ENCODE data around the gene TRMT11.
"Not testable (repeated sequence)": the region's sequence is repeated elsewhere in the genome, so short reads cannot be mapped to it uniquely, and the experiment has no call there.

TRMT11 gene

GRCh38 chr6:125994670-125995488 lies 8.5 kb downstream of the TRMT11 start:
- no peak for DNase-seq (ENCODE audit: low spot score)

DNA sequence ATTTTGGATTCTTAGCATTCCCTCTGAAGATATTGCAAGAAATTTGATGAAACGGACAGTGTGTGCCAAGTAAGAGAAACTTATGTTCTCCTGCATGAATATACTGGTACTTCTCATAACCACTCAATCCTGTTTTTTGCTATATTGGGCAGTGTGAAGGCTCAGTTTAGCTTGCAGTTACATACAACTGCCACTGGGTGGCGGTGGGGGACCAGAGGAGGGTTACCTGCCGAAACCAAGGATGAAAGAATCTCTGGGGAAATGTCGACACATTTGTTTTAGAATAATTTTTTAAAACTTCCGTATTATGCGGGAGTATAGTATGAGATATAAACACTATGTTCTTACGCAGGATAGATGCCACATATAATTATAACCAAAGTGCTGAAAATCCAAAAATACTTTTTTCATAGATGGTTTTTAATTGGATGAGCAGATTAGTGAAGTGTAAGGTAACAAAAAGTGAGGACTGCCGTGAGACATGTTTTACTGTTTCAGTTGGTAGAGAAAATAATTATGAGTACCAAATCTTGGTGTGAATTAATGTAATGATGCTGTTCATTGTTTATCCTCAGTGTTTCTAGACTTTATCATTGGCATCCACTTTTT lies 9.7 kb downstream of the TRMT11 start:
- peak; percentile 68 for DNase-seq (ENCODE audit: low spot score)

DNA sequence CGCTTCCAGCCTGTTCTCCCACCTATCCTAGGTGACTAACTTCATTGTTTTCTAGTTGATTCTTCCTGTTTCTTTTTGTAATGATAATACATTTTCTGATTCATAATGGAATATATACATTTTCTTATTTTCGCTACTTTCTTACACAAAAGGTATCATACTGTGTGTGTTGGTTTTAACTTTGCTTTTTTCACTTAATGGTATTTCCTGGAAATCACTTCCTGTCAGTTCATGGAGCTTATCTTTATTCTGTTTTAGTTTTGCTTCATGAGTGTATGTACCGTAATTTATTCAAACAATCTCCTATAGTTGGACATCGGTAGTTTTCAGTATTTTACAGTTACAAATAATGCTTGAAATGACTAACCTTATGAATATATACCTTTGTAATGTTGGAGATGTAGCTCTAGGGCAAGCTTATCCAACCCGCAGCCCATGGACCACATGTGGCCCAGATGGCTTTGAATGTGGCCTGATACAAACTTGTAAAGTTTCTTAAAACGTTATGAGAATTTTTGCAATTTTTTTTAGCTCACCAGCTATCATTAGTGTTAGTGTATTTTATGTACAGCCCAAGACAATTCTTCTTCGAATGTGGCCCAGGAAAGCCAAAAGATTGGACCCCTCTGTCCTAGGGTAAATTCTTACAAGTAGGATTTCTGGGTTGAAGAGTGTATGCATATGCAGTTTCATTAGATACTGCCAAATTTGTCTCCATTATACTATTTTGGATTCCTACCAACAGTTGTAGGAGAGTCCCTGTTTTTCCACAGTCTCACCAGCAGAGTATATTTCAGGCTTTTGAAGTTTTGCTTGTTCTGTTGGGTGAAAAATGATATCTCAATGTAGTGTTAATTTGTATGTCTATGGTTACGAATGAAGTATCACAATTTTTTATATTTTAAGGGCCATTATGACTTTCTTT lies 16.7 kb downstream of the TRMT11 start:
- no peak for DNase-seq (ENCODE audit: low spot score)

DNA sequence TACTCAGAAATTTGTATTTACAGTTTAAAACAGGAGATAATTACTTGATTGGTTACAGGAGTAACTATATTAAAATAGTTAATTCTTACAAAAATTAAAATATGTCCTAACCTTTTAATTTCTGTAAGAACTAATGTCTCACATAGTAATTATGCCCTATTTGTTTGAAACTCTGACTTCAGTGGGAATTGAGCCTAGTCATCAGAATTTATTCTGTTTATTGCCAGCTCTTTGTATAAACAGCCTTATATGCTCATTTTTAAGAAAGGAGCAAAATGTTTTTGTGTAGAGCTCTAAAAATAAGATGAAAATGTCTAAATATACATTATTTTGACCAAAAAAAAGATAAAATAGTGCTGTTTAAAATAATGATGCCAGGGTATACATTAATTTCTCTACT lies 21.5 kb downstream of the TRMT11 start:
- DNase-seq (ENCODE audit: low spot score), result no peak

- DNase-seq (ENCODE audit: low spot score), result no peak
Observed at GRCh38 chr6:126010040-126010439, 23.7 kb downstream of the TRMT11 start.

DNA sequence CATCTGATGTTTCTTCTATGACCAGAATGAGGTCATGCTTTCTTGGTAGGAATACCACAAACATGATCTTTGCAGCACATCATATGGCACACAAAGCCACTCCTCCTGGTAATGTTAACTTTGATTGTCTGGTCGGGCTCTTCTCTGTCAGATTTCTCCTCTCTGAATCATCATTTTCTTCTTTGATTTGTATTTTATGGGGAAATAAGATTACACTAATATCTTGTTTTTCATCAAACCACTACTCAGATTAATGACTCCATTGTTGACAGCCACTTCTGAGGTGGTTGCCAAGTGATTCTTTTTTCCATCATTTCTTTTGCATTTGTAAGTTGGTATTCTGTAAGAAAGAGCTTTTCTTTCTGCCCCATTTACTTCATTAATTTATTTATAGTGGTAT lies 29.5 kb downstream of the TRMT11 start:
- DNase-seq (ENCODE audit: low spot score), result no peak

DNA sequence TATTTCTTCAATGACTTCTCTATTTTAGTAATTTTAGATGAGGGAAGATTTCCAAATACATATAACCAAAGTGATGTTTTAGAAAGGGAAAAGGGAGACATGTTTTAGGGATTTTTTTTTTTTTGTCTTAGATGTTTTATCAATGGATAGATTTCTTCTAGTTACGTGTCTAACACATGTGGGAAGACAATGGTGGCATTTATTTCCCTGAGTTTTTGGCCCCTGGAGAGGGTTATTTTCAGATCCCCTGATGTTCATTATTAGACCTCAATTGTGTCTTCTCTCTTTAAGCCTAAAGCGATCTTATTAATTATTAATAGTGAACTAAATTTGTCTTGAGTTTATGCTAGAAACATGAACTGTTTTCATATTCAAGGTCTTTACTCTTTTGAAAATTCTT lies 30.3 kb downstream of the TRMT11 start:
- no peak for DNase-seq (ENCODE audit: low spot score)

DNA sequence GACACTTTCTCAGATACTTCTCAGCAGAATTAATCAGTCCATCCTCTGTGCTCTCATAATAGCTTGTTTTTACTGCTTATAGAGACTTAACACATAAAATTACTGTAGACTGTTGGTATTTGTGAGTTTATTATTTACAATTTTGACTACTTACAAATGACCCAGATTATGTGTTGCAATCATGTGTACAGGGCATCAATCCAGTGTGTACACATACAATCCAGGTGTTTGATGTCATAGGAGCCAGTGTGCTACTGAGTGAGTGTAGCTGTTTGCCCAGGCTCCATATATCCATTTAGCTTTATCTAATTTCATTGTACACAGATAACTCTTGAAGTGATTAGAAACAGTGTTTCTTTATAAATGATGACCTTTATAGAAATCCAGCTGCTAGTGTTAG lies 31.3 kb downstream of the TRMT11 start:
- DNase-seq (ENCODE audit: low spot score), result no peak

DNA sequence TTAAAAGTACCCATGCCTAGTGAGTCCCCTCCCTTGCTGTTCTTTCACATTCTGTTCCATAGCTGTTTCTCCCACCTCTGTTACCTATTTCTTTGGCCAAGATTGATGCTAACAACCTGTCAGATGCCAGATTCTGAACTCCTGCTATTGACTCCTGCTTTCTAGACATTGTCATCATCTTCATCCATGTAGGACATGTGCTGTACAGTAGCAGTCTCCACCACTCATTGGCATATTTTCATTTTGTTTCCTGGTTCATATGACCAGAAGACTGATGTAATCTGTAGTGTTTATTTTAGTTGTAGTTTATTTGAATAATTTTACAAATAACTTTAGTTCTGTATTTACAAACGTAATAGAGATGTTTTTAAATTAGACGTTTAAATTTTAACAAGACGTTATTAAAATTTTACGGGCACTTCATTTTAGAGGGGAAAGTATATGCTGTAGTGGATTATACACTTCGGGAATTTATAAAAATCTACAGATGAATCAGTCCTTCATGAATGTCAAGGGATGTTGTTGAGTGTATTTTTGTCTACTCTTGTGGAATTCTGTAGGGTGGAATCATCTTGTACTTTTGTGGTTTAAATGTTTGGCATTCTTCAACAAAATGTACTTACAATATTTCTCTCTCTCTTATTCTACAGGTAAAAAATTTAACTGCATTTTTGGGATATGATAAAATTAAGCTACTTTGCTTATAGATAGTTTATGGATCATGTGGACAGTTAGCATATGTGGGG lies 34.1 kb downstream of the TRMT11 start:
- no peak for DNase-seq (ENCODE audit: low spot score)

GRCh38 chr6:126023474-126023873 lies 37.1 kb downstream of the TRMT11 start:
- not testable (repeated sequence) for DNase-seq (ENCODE audit: low spot score)

DNA sequence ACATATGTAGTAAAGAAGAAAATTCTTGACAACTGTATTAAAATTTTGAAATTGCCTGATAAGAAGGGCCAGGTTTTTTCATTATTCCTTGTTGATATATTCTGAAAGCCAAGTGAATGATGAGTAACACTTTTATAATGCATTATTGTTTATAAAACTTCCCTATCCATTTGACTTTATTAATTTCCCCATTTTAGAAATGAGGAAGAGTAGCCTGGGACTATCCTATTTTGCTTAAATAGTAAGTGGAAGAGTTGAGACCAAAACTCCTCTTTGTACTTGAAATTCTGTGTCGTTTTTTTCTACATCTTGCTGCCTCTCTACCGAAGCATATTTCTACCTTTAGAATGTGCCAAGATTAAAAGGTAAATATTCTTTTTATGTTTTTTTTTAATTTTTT lies 39.7 kb downstream of the TRMT11 start:
- DNase-seq (ENCODE audit: low spot score), result no peak

DNA sequence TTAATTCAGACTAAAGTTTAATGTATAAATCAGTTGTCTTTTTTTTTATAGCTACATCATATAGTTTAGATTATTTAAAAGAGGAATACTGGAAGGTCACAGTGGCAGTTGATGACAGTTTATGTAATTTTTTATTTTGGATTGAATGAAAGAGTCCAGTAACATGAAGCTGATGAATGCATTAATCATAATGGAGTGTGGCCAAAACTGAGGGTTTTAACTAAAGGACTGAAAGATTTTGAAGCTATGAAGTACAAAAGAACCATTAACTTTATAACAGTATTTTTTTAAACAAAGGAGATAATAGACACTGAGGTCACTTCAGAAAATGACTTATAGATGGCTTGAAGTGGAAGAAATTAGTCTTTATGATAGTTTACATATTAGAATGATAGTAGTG lies 41.3 kb downstream of the TRMT11 start:
- no peak for DNase-seq (ENCODE audit: low spot score)

- no peak for DNase-seq (ENCODE audit: low spot score)
Observed at GRCh38 chr6:126030045-126030444, 43.7 kb downstream of the TRMT11 start.

- DNase-seq (ENCODE audit: low spot score), result peak; percentile 45
Observed at GRCh38 chr6:126033696-126034095, 47.4 kb downstream of the TRMT11 start.

- DNase-seq (ENCODE audit: low spot score), result no peak
Observed at GRCh38 chr6:126034656-126035055, 48.3 kb downstream of the TRMT11 start.

DNA sequence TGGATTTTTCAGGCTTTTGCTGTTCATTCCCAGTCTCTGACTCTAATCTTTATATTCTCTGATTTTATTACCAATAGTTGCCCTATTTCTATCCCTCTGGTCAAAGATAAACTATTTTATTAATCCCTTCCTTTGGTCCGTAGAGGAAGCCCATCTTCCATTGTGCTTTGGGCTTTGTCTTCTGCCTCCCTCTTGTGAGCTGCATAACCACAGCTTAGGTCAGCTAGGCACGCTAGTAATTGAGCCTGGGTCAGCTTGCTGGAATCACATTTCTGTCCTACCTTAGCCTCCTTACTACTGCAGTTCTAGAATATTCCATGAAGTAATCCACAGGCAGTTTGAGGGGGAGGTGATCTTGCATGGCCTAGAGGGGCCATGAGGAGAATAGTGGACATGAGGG lies 49.4 kb downstream of the TRMT11 start:
- peak; percentile 7 for DNase-seq (ENCODE audit: low spot score)

GRCh38 chr6:126038234-126038633 lies 51.9 kb downstream of the TRMT11 start:
- DNase-seq (ENCODE audit: low spot score), result no peak

GRCh38 chr6:126039284-126039683 lies 52.9 kb downstream of the TRMT11 start:
- DNase-seq (ENCODE audit: low spot score), result no peak

DNA sequence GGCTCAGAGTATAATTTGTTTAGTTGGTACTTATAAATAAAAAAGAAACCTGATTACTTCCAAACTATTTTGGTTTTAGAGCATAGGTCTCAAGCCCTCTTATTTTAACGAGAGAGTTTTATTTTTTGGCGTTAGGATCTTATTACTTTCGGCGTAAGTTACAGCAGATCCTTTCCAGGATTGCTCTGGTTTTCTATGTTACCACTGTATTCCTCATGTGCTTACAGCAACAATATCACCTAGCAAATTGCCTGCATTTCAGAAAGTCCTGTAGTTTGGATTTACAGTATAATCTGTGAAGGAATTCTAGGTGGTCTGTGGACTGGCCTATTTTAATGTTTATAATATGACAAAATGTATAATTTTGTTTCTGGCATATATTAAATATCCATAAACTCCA lies 54.1 kb downstream of the TRMT11 start:
- no peak for DNase-seq (ENCODE audit: low spot score)

- DNase-seq (ENCODE audit: low spot score), result no peak
Observed at GRCh38 chr6:126040826-126041225, 54.5 kb downstream of the TRMT11 start.

- no peak for DNase-seq (ENCODE audit: low spot score)
Observed at GRCh38 chr6:126041516-126041915, 55.2 kb downstream of the TRMT11 start.

DNA sequence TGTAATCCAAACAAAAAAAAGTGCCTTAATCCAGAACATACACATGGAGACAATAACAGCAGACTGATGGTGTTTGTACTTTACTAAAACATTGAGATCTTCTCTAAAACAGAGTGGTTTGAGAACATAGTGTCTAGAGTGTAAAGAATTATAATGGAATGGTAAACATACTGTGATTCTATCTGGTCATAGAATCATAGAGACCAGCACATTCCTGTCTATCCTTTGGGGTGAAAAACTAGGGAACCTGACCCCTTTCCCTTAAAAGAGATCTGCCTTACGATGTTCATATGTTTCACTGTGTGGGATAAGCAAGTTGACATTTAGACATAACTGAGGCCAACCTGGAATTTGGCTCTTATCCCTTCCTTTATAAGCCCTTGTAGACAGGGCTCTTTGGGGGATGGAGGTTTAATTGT lies 55.7 kb downstream of the TRMT11 start:
- no peak for DNase-seq (ENCODE audit: low spot score)

Measured in iPS-NIHi11 (cell line).